SK-N-SH (cell line): ENCODE measurements around the gene MARCHF3. TPM values are rescaled to one million over a fixed set of nuclear protein-coding genes. Genes with fewer than 3 reads are reported as not detected.

Source experiments
- CTCF ChIA-PET: fragments of 300-600, 350-600 bp; formaldehyde crosslinking; extraction: SDS; loops from one replicate; lab custom pipeline; 2021; lab: Yijun Ruan, JAX
- POLR2A ChIA-PET: fragments of 350-600 bp; sonication (Branson Sonifier 250); formaldehyde crosslinking; extraction: SDS; loops from one replicate; lab custom pipeline; 2020; ENCODE audit warnings: antibody characterized with exemption, inconsistent platforms; lab: Yijun Ruan, JAX
- DNase-seq: peaks from one replicate; pipeline ENCODE4 v3.0.0; 2012
- H2AFZ ChIP-seq: fragments of 200-600 bp; sonication (generic); 2 replicates; pipeline ENCODE4 v1.8.1; 2016; ENCODE audit warnings: antibody characterized with exemption, mild to moderate bottlenecking, low read depth
- H3F3A ChIP-seq: fragments of 200-600 bp; sonication (generic); replicated peaks from 2 replicates; pipeline ENCODE3; 2016; ENCODE audit warnings: antibody characterized with exemption, mild to moderate bottlenecking; ENCODE audit not compliant: insufficient read depth
- H3K27ac ChIP-seq, 2 experiments: fragments of 200-500 bp in 1 of 2; fragments of 200-600 bp in 1 of 2; sonication (Bioruptor generic) in 1 of 2; sonication (generic), shearing (Covaris generic) in 1 of 2; 2 replicates each; pipeline versions ENCODE4 v1.5.1 to v1.6.1; 2014 to 2016; ENCODE audit warnings: low read depth in 2 of 2, inconsistent platforms in 1 of 2, low read length in 1 of 2, mild to moderate bottlenecking in 1 of 2, mixed read lengths in 1 of 2
- H3K27me3 ChIP-seq: fragments of 200-600 bp; sonication (generic), shearing (Covaris generic); 2 replicates; pipeline ENCODE4 v1.6.1; 2016; ENCODE audit warnings: mixed run types; ENCODE audit not compliant: insufficient read depth
- H3K36me3 ChIP-seq, 2 experiments: fragments of 200-500 bp in 1 of 2; fragments of 200-600 bp in 1 of 2; sonication (Bioruptor generic) in 1 of 2; sonication (generic) in 1 of 2; replicated peaks in 1 of 2; 2 replicates each; pipeline versions ENCODE3 to v1.5.1; 2014 to 2016; ENCODE audit warnings: low read length in 1 of 2, mild to moderate bottlenecking in 1 of 2; ENCODE audit not compliant: insufficient read depth in 2 of 2, control insufficient read depth in 1 of 2
- H3K4me1 ChIP-seq, 2 experiments: fragments of 200-500 bp in 1 of 2; fragments of 200-600 bp in 1 of 2; sonication (Bioruptor generic) in 1 of 2; sonication (generic), shearing (Covaris generic) in 1 of 2; 2 replicates each; pipeline versions ENCODE4 v1.5.1 to v1.6.1; 2014 to 2016; ENCODE audit warnings: low read depth in 1 of 2, low read length in 1 of 2, mixed run types in 1 of 2; ENCODE audit not compliant: insufficient read depth in 2 of 2, control insufficient read depth in 1 of 2
- H3K4me2 ChIP-seq: fragments of 200-600 bp; sonication (generic), shearing (Covaris generic); 2 replicates; pipeline ENCODE4 v1.6.1; 2017; ENCODE audit warnings: mixed run types
- H3K4me3 ChIP-seq, 2 experiments: fragments of 200-500 bp in 1 of 2; fragments of 200-600 bp in 1 of 2; sonication (Bioruptor generic) in 1 of 2; sonication (generic), shearing (Covaris generic) in 1 of 2; 2 replicates each; pipeline versions ENCODE4 v1.5.1 to v1.8.1; 2014 to 2016; ENCODE audit warnings: low read depth in 2 of 2, inconsistent platforms in 1 of 2, low read length in 1 of 2, mild to moderate bottlenecking in 1 of 2, mixed read lengths in 1 of 2, moderate library complexity in 1 of 2
- H3K79me2 ChIP-seq: fragments of 200-600 bp; sonication (generic); 2 replicates; pipeline ENCODE4 v1.8.1; 2017; ENCODE audit warnings: mild to moderate bottlenecking; ENCODE audit not compliant: insufficient read depth
- H3K9ac ChIP-seq: fragments of 200-600 bp; sonication (generic); 2 replicates; pipeline ENCODE4 v1.6.1; 2017; ENCODE audit warnings: mixed run types
- H3K9me2 ChIP-seq: fragments of 200-600 bp; sonication (generic); 2 replicates; pipeline ENCODE4 v1.6.1; 2017; ENCODE audit warnings: mixed run types
- H3K9me3 ChIP-seq: fragments of 200-600 bp; sonication (generic); 2 replicates; pipeline ENCODE4 v1.6.1; 2017; ENCODE audit warnings: mixed run types, mild to moderate bottlenecking, moderate library complexity
- H4K20me1 ChIP-seq: fragments of 200-600 bp; sonication (generic); 2 replicates; pipeline ENCODE4 v1.6.1; 2017; ENCODE audit warnings: mild to moderate bottlenecking, mixed run types; ENCODE audit not compliant: insufficient read depth
- CHD2 ChIP-seq: fragments of 150-350 bp; IDR thresholded peaks from 2 replicates; pipeline ENCODE4 v1.6.1; 2018; ENCODE audit warnings: low read length; ENCODE audit not compliant: partially characterized antibody
- EP300 ChIP-seq, 2 experiments: IDR thresholded peaks; 2 replicates each; pipeline versions ENCODE4 v1.4.0 to v1.6.1; 2012; ENCODE audit warnings: borderline replicate concordance in 1 of 2, low read depth in 1 of 2, low read length in 1 of 2
- EZH2phosphoT487 ChIP-seq: fragments of 200-600 bp; sonication (generic); IDR thresholded peaks from 2 replicates; pipeline ENCODE4 v1.6.1; 2017; ENCODE audit warnings: low read depth, mixed run types, mild to moderate bottlenecking, antibody characterized with exemption, moderate library complexity, borderline replicate concordance
- FOXJ3 ChIP-seq: sonication (generic); formaldehyde crosslinking; IDR thresholded peaks from 2 replicates; pipeline ENCODE4 v1.5.1; 2020; ENCODE audit warnings: mild to moderate bottlenecking, missing genetic modification reagents
- GATA2 ChIP-seq: sonication (generic); formaldehyde crosslinking; IDR thresholded peaks from 2 replicates; pipeline ENCODE4 v1.5.0; 2020; ENCODE audit warnings: mild to moderate bottlenecking, missing genetic modification reagents
- JUND ChIP-seq: IDR thresholded peaks from 2 replicates; pipeline ENCODE4 v1.4.0; 2012
- MEF2A ChIP-seq: IDR thresholded peaks from 2 replicates; pipeline ENCODE4 v1.4.0; 2012; ENCODE audit warnings: low read depth, borderline replicate concordance
- MXI1 ChIP-seq: IDR thresholded peaks from 2 replicates; pipeline ENCODE4 v1.6.1; 2012; ENCODE audit warnings: mild to moderate bottlenecking, low read depth, low read length, improper control_type of control experiment
- POLR2AphosphoS5 ChIP-seq: IDR thresholded peaks from 2 replicates; pipeline ENCODE4 v1.6.1; 2012; ENCODE audit warnings: low read depth, low read length
- RFX5 ChIP-seq: IDR thresholded peaks from 2 replicates; pipeline ENCODE4 v1.6.1; 2012; ENCODE audit warnings: mild to moderate bottlenecking, improper control_type of control experiment, low read length
- RXRA ChIP-seq: IDR thresholded peaks from 2 replicates; pipeline ENCODE4 v1.4.0; 2012; ENCODE audit warnings: low read depth, mild to moderate bottlenecking, borderline replicate concordance
- SIN3A ChIP-seq: IDR thresholded peaks from 2 replicates; pipeline ENCODE4 v1.6.1; 2012; ENCODE audit warnings: low read depth, mild to moderate bottlenecking, low read length, moderate library complexity, borderline replicate concordance
- SMC3 ChIP-seq: IDR thresholded peaks from 2 replicates; pipeline ENCODE4 v1.6.1; 2012; ENCODE audit warnings: low read depth, low read length, improper control_type of control experiment
- WGBS: methylation state at CpG from one replicate; pipeline ENCODE4 v1.1.6; 2017; ENCODE audit warnings: low lambda C conversion rate; 5-methylcytosine and 5-hydroxymethylcytosine counted together
- polyA plus RNA-seq, 3 experiments: library from polyadenylated mRNA; depleted of rRNA; stranded (reverse); fragments of >200 nt; gene quantifications; 2 replicates each; pipeline ENCODE4 v1.2.3, GENCODE V29; 2012
- TF ChIP-seq, protein P1 (sequence below): IDR thresholded peaks from 2 replicates; pipeline ENCODE4 v1.6.1; 2012; ENCODE audit warnings: mild to moderate bottlenecking, low read depth, low read length, moderate library complexity
- TF ChIP-seq, protein P2 (sequence below): fragments of 150-350 bp; IDR thresholded peaks from 2 replicates; pipeline ENCODE4 v1.6.1; 2016; ENCODE audit warnings: mild to moderate bottlenecking, low read depth, low read length
- TF ChIP-seq, protein P3 (sequence below): IDR thresholded peaks from 2 replicates; pipeline ENCODE4 v1.4.0; 2012; ENCODE audit warnings: low read depth
- TF ChIP-seq, protein P4 (sequence below): IDR thresholded peaks from 2 replicates; pipeline ENCODE4 v1.4.0; 2012; ENCODE audit warnings: low read depth, borderline replicate concordance
- TF ChIP-seq, protein P5 (sequence below): fragments of 200-600 bp; sonication (generic); IDR thresholded peaks from 2 replicates; pipeline ENCODE4 v1.6.1; 2017; ENCODE audit warnings: antibody characterized with exemption, mild to moderate bottlenecking, moderate library complexity
- TF ChIP-seq, protein P6 (sequence below): IDR thresholded peaks from 2 replicates; pipeline ENCODE4; 2012

Gene MARCHF3
- polyA plus RNA-seq, 1 of the 3 experiments (the other 2 are of a cell fraction): 21.5 TPM

DNA sequence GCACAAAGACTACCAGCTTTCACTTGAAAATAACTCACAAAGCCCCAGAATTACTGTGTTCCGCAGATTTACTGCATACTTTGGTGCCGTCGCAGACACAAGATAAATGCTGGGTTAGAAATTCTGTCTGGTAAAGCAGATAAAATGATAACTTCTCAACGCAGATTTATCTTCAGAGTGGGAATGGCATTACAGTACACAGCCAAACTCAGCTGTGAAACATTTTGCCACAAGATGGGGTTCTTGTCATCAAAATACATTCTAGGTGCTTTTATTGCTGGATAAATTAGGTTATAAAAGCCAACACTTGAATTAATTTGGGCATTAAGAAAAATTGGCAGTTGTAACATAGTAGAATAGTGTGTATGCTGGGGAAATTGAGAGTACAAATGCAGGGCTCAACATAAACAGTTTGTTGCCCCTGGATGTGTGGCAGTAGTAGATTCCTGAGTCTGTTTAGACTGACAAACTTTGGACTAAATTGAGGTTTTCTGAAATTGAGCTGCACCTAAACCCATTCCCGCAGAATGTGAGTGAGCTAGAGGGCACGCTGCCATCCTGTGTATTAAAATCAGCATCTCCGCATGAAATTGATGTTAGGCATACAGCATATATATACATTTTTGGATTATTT lies 192.3 kb downstream of the MARCHF3 start (continued):
- TF ChIP-seq, protein P1, sequence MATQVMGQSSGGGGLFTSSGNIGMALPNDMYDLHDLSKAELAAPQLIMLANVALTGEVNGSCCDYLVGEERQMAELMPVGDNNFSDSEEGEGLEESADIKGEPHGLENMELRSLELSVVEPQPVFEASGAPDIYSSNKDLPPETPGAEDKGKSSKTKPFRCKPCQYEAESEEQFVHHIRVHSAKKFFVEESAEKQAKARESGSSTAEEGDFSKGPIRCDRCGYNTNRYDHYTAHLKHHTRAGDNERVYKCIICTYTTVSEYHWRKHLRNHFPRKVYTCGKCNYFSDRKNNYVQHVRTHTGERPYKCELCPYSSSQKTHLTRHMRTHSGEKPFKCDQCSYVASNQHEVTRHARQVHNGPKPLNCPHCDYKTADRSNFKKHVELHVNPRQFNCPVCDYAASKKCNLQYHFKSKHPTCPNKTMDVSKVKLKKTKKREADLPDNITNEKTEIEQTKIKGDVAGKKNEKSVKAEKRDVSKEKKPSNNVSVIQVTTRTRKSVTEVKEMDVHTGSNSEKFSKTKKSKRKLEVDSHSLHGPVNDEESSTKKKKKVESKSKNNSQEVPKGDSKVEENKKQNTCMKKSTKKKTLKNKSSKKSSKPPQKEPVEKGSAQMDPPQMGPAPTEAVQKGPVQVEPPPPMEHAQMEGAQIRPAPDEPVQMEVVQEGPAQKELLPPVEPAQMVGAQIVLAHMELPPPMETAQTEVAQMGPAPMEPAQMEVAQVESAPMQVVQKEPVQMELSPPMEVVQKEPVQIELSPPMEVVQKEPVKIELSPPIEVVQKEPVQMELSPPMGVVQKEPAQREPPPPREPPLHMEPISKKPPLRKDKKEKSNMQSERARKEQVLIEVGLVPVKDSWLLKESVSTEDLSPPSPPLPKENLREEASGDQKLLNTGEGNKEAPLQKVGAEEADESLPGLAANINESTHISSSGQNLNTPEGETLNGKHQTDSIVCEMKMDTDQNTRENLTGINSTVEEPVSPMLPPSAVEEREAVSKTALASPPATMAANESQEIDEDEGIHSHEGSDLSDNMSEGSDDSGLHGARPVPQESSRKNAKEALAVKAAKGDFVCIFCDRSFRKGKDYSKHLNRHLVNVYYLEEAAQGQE: no peak
- peak; percentile 19; the same call in 1 of the 2 replicates for TF ChIP-seq GATA2 (CRISPR knock-in tag)
- TF ChIP-seq, protein P2, sequence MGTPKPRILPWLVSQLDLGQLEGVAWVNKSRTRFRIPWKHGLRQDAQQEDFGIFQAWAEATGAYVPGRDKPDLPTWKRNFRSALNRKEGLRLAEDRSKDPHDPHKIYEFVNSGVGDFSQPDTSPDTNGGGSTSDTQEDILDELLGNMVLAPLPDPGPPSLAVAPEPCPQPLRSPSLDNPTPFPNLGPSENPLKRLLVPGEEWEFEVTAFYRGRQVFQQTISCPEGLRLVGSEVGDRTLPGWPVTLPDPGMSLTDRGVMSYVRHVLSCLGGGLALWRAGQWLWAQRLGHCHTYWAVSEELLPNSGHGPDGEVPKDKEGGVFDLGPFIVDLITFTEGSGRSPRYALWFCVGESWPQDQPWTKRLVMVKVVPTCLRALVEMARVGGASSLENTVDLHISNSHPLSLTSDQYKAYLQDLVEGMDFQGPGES: no peak
- TF ChIP-seq RXRA: no peak
- TF ChIP-seq MEF2A: no peak
- no peak for TF ChIP-seq POLR2AphosphoS5
- TF ChIP-seq, all 33 proteins: peak for 4

DNA sequence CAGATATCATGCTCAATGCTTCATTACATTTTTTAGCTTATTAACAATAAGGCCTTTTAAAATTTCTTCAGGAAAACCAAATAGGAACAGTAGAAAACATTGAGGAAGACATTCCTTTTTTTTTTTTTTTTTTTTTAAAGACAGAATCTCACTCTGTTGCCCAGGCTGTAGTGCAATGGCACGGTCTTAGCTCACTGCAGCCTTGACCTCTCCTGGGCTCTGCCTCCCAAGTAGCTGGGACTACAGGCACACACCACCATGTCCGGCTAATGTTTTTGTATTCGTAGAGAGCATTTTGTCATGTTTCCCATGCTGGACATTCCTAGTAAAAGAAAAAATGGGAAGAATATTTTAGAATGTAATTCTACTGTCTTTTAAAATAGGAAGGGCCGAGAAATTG lies 193.1 kb downstream of the MARCHF3 start:
- 96% methylated on average over 4 of the region's 4 CpGs for WGBS
- Histone ChIP-seq H3K4me2 (no peak overlapping the region), H3K9me3 (no peaks in the 10 kb centered on the region), H3K79me2 (peaks cover 5% of the 10 kb centered on the region; the same call in 1 of the 2 replicates), H3F3A (peaks cover 14% of the 10 kb centered on the region), H3K4me1 (no peaks in the 10 kb centered on the region; a peak in 2 of 4 replicates), H3K27me3 (no peaks in the 10 kb centered on the region), H3K27ac (peak overlapping the region in 1 of 2 experiments; percentile 17; a peak in 1 of 4 replicates), H3K9me2 (no peaks in the 10 kb centered on the region), H3K4me3 (no peak overlapping the region), H3K9ac (no peak overlapping the region), H4K20me1 (no peaks in the 10 kb centered on the region), H2AFZ (no peak overlapping the region), H3K36me3 (peaks cover 33 to 48% of the 10 kb centered on the region in 2 experiments)
- ChIA-PET POLR2A (no interaction called here), CTCF (interaction anchor here (0.6 to 3.9 kb wide), 14 partner anchors 10 to 655 kb away, joined by 3 to 21 read pairs (median 4); no protein-coding TSS in a partner anchor)
- no peak for DNase-seq
- no peak for TF ChIP-seq MXI1
- no peak for TF ChIP-seq SIN3A
- no peak for TF ChIP-seq EP300 (IDR thresholded peaks at IDR 0.05; ENCODE audit: borderline replicate concordance in 1 of 2, low read depth in 1 of 2, low read length in 1 of 2)
- no peak for TF ChIP-seq FOXJ3 (CRISPR knock-in tag)
- TF ChIP-seq EZH2phosphoT487: no peak
- no peak for TF ChIP-seq GATA2 (CRISPR knock-in tag)
- TF ChIP-seq, protein P3, sequence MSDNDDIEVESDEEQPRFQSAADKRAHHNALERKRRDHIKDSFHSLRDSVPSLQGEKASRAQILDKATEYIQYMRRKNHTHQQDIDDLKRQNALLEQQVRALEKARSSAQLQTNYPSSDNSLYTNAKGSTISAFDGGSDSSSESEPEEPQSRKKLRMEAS: no peak
- TF ChIP-seq, protein P4, sequence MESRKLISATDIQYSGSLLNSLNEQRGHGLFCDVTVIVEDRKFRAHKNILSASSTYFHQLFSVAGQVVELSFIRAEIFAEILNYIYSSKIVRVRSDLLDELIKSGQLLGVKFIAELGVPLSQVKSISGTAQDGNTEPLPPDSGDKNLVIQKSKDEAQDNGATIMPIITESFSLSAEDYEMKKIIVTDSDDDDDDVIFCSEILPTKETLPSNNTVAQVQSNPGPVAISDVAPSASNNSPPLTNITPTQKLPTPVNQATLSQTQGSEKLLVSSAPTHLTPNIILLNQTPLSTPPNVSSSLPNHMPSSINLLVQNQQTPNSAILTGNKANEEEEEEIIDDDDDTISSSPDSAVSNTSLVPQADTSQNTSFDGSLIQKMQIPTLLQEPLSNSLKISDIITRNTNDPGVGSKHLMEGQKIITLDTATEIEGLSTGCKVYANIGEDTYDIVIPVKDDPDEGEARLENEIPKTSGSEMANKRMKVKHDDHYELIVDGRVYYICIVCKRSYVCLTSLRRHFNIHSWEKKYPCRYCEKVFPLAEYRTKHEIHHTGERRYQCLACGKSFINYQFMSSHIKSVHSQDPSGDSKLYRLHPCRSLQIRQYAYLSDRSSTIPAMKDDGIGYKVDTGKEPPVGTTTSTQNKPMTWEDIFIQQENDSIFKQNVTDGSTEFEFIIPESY: no peak
- TF ChIP-seq, protein P5, sequence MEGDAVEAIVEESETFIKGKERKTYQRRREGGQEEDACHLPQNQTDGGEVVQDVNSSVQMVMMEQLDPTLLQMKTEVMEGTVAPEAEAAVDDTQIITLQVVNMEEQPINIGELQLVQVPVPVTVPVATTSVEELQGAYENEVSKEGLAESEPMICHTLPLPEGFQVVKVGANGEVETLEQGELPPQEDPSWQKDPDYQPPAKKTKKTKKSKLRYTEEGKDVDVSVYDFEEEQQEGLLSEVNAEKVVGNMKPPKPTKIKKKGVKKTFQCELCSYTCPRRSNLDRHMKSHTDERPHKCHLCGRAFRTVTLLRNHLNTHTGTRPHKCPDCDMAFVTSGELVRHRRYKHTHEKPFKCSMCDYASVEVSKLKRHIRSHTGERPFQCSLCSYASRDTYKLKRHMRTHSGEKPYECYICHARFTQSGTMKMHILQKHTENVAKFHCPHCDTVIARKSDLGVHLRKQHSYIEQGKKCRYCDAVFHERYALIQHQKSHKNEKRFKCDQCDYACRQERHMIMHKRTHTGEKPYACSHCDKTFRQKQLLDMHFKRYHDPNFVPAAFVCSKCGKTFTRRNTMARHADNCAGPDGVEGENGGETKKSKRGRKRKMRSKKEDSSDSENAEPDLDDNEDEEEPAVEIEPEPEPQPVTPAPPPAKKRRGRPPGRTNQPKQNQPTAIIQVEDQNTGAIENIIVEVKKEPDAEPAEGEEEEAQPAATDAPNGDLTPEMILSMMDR: no peak
- TF ChIP-seq, protein P6, sequence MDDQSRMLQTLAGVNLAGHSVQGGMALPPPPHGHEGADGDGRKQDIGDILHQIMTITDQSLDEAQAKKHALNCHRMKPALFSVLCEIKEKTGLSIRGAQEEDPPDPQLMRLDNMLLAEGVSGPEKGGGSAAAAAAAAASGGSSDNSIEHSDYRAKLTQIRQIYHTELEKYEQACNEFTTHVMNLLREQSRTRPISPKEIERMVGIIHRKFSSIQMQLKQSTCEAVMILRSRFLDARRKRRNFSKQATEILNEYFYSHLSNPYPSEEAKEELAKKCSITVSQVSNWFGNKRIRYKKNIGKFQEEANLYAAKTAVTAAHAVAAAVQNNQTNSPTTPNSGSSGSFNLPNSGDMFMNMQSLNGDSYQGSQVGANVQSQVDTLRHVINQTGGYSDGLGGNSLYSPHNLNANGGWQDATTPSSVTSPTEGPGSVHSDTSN: no peak
- TF ChIP-seq RFX5: no peak
- no peak for TF ChIP-seq JUND
- TF ChIP-seq CHD2: no peak
- TF ChIP-seq SMC3: no peak
- no peak for TF ChIP-seq RXRA
